SK-N-SH (cell line): ENCODE data around the gene CLEC5A. TPM values are rescaled to one million over a fixed set of nuclear protein-coding genes. Genes with fewer than 3 reads are reported as not detected.

Experiments
- CTCF ChIA-PET: fragments of 300-600, 350-600 bp; formaldehyde crosslinking; extraction: SDS; loops from one replicate; lab custom pipeline; 2021; lab: Yijun Ruan, JAX
- POLR2A ChIA-PET: fragments of 350-600 bp; sonication (Branson Sonifier 250); formaldehyde crosslinking; extraction: SDS; loops from one replicate; lab custom pipeline; 2020; ENCODE audit warnings: antibody characterized with exemption, inconsistent platforms; lab: Yijun Ruan, JAX
- DNase-seq: peaks from one replicate; pipeline ENCODE4 v3.0.0; 2012
- H2AFZ ChIP-seq: fragments of 200-600 bp; sonication (generic); 2 replicates; pipeline ENCODE4 v1.8.1; 2016; ENCODE audit warnings: antibody characterized with exemption, mild to moderate bottlenecking, low read depth
- H3F3A ChIP-seq: fragments of 200-600 bp; sonication (generic); replicated peaks from 2 replicates; pipeline ENCODE3; 2016; ENCODE audit warnings: antibody characterized with exemption, mild to moderate bottlenecking; ENCODE audit not compliant: insufficient read depth
- H3K27ac ChIP-seq, 2 experiments: fragments of 200-500 bp in 1 of 2; fragments of 200-600 bp in 1 of 2; sonication (Bioruptor generic) in 1 of 2; sonication (generic), shearing (Covaris generic) in 1 of 2; 2 replicates each; pipeline versions ENCODE4 v1.5.1 to v1.6.1; 2014 to 2016; ENCODE audit warnings: low read depth in 2 of 2, inconsistent platforms in 1 of 2, low read length in 1 of 2, mild to moderate bottlenecking in 1 of 2, mixed read lengths in 1 of 2
- H3K27me3 ChIP-seq: fragments of 200-600 bp; sonication (generic), shearing (Covaris generic); 2 replicates; pipeline ENCODE4 v1.6.1; 2016; ENCODE audit warnings: mixed run types; ENCODE audit not compliant: insufficient read depth
- H3K36me3 ChIP-seq, 2 experiments: fragments of 200-500 bp in 1 of 2; fragments of 200-600 bp in 1 of 2; sonication (Bioruptor generic) in 1 of 2; sonication (generic) in 1 of 2; replicated peaks in 1 of 2; 2 replicates each; pipeline versions ENCODE3 to v1.5.1; 2014 to 2016; ENCODE audit warnings: low read length in 1 of 2, mild to moderate bottlenecking in 1 of 2; ENCODE audit not compliant: insufficient read depth in 2 of 2, control insufficient read depth in 1 of 2
- H3K4me1 ChIP-seq, 2 experiments: fragments of 200-500 bp in 1 of 2; fragments of 200-600 bp in 1 of 2; sonication (Bioruptor generic) in 1 of 2; sonication (generic), shearing (Covaris generic) in 1 of 2; 2 replicates each; pipeline versions ENCODE4 v1.5.1 to v1.6.1; 2014 to 2016; ENCODE audit warnings: low read depth in 1 of 2, low read length in 1 of 2, mixed run types in 1 of 2; ENCODE audit not compliant: insufficient read depth in 2 of 2, control insufficient read depth in 1 of 2
- H3K4me2 ChIP-seq: fragments of 200-600 bp; sonication (generic), shearing (Covaris generic); 2 replicates; pipeline ENCODE4 v1.6.1; 2017; ENCODE audit warnings: mixed run types
- H3K4me3 ChIP-seq, 2 experiments: fragments of 200-500 bp in 1 of 2; fragments of 200-600 bp in 1 of 2; sonication (Bioruptor generic) in 1 of 2; sonication (generic), shearing (Covaris generic) in 1 of 2; 2 replicates each; pipeline versions ENCODE4 v1.5.1 to v1.8.1; 2014 to 2016; ENCODE audit warnings: low read depth in 2 of 2, inconsistent platforms in 1 of 2, low read length in 1 of 2, mild to moderate bottlenecking in 1 of 2, mixed read lengths in 1 of 2, moderate library complexity in 1 of 2
- H3K79me2 ChIP-seq: fragments of 200-600 bp; sonication (generic); 2 replicates; pipeline ENCODE4 v1.8.1; 2017; ENCODE audit warnings: mild to moderate bottlenecking; ENCODE audit not compliant: insufficient read depth
- H3K9ac ChIP-seq: fragments of 200-600 bp; sonication (generic); 2 replicates; pipeline ENCODE4 v1.6.1; 2017; ENCODE audit warnings: mixed run types
- H3K9me2 ChIP-seq: fragments of 200-600 bp; sonication (generic); 2 replicates; pipeline ENCODE4 v1.6.1; 2017; ENCODE audit warnings: mixed run types
- H3K9me3 ChIP-seq: fragments of 200-600 bp; sonication (generic); 2 replicates; pipeline ENCODE4 v1.6.1; 2017; ENCODE audit warnings: mixed run types, mild to moderate bottlenecking, moderate library complexity
- H4K20me1 ChIP-seq: fragments of 200-600 bp; sonication (generic); 2 replicates; pipeline ENCODE4 v1.6.1; 2017; ENCODE audit warnings: mild to moderate bottlenecking, mixed run types; ENCODE audit not compliant: insufficient read depth
- CHD2 ChIP-seq: fragments of 150-350 bp; IDR thresholded peaks from 2 replicates; pipeline ENCODE4 v1.6.1; 2018; ENCODE audit warnings: low read length; ENCODE audit not compliant: partially characterized antibody
- EP300 ChIP-seq, 2 experiments: IDR thresholded peaks; 2 replicates each; pipeline versions ENCODE4 v1.4.0 to v1.6.1; 2012; ENCODE audit warnings: borderline replicate concordance in 1 of 2, low read depth in 1 of 2, low read length in 1 of 2
- FOSL2 ChIP-seq: IDR thresholded peaks from 2 replicates; pipeline ENCODE4 v1.4.0; 2012; ENCODE audit warnings: low read depth, mild to moderate bottlenecking, moderate library complexity, borderline replicate concordance
- GABPA ChIP-seq: IDR thresholded peaks from 2 replicates; pipeline ENCODE4 v1.4.0; 2012; ENCODE audit warnings: low read depth, mild to moderate bottlenecking
- GATA2 ChIP-seq: sonication (generic); formaldehyde crosslinking; IDR thresholded peaks from 2 replicates; pipeline ENCODE4 v1.5.0; 2020; ENCODE audit warnings: mild to moderate bottlenecking, missing genetic modification reagents
- MEF2A ChIP-seq: IDR thresholded peaks from 2 replicates; pipeline ENCODE4 v1.4.0; 2012; ENCODE audit warnings: low read depth, borderline replicate concordance
- NFIC ChIP-seq: IDR thresholded peaks from 2 replicates; pipeline ENCODE4 v1.4.0; 2012; ENCODE audit warnings: borderline replicate concordance
- POLR2AphosphoS5 ChIP-seq: IDR thresholded peaks from 2 replicates; pipeline ENCODE4 v1.6.1; 2012; ENCODE audit warnings: low read depth, low read length
- RCOR1 ChIP-seq: fragments of 150-350 bp; IDR thresholded peaks from 2 replicates; pipeline ENCODE4 v1.6.1; 2017; ENCODE audit warnings: antibody characterized with exemption, low read length
- RFX5 ChIP-seq: IDR thresholded peaks from 2 replicates; pipeline ENCODE4 v1.6.1; 2012; ENCODE audit warnings: mild to moderate bottlenecking, improper control_type of control experiment, low read length
- SIN3A ChIP-seq: IDR thresholded peaks from 2 replicates; pipeline ENCODE4 v1.6.1; 2012; ENCODE audit warnings: low read depth, mild to moderate bottlenecking, low read length, moderate library complexity, borderline replicate concordance
- TAF1 ChIP-seq: IDR thresholded peaks from 2 replicates; pipeline ENCODE4 v1.6.1; 2012; ENCODE audit warnings: low read depth, mild to moderate bottlenecking, low read length, moderate library complexity, borderline replicate concordance
- YY1 ChIP-seq: IDR thresholded peaks from 2 replicates; pipeline ENCODE4 v1.4.0; 2012; ENCODE audit warnings: low read depth, mild to moderate bottlenecking
- WGBS: methylation state at CpG from one replicate; pipeline ENCODE4 v1.1.6; 2017; ENCODE audit warnings: low lambda C conversion rate; 5-methylcytosine and 5-hydroxymethylcytosine counted together
- polyA plus RNA-seq, 3 experiments: library from polyadenylated mRNA; depleted of rRNA; stranded (reverse); fragments of >200 nt; gene quantifications; 2 replicates each; pipeline ENCODE4 v1.2.3, GENCODE V29; 2012
- TF ChIP-seq, protein P1 (sequence below): fragments of 150-350 bp; IDR thresholded peaks from 2 replicates; pipeline ENCODE4 v1.6.1; 2016; ENCODE audit warnings: mild to moderate bottlenecking, low read depth, low read length
- TF ChIP-seq, protein P2 (sequence below): IDR thresholded peaks from 2 replicates; pipeline ENCODE4 v1.4.0; 2012; ENCODE audit warnings: low read depth
- TF ChIP-seq, protein P3 (sequence below): fragments of 200-600 bp; sonication (generic); IDR thresholded peaks from 2 replicates; pipeline ENCODE4 v1.6.1; 2017; ENCODE audit warnings: antibody characterized with exemption, mild to moderate bottlenecking, moderate library complexity
- TF ChIP-seq, protein P4 (sequence below): IDR thresholded peaks from 2 replicates; pipeline ENCODE4 v1.6.1; 2012; ENCODE audit warnings: mild to moderate bottlenecking, low read depth, low read length, moderate library complexity

The CLEC5A gene
- polyA plus RNA-seq, 1 of the 3 experiments (the other 2 are of a cell fraction), result not detected

DNA sequence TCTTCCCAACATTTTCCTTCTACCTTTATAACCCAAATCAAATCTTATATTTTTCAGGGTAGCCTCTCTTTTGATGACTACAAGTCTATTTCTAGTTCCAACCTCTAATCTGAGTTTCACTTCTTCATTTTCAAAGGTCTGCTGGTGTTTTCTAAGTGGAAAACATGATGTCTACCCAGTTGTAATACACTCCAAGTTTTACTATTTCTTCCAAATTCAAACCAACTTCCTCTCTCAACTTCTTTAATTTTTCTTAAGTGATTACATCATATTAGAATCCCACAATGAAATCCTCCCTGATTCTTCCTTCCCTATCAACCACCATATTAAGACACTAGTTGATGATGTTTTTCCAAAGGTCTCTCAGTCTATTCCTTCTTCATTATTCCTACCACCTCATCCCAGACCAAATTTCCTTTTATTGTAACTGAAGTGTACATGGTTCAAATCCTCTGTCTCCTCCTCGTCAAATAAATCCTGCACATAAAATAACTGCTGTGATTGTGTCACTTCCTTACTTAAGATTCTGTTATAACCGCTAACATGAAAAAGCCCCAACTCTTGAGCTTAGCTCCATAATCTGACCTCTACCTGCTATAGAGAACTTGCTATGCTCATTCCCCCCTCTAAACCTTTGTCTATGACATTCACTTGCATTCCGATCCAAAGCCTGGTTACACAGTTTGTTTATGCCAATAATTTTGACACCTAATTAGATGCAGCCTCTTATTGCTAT is 14.1 kb upstream of the CLEC5A start:
- no peaks in the 10 kb centered on the region for H3K4me1 ChIP-seq
- H3K9me3 ChIP-seq, result no peaks in the 10 kb centered on the region
- H3K27ac ChIP-seq, result no peak overlapping the region
- H4K20me1 ChIP-seq, result no peaks in the 10 kb centered on the region
- no peaks in the 10 kb centered on the region for H3K36me3 ChIP-seq
- TF ChIP-seq RCOR1 (no peak), CHD2 (no peak), FOSL2 (no peak)
- TF ChIP-seq, protein P1, sequence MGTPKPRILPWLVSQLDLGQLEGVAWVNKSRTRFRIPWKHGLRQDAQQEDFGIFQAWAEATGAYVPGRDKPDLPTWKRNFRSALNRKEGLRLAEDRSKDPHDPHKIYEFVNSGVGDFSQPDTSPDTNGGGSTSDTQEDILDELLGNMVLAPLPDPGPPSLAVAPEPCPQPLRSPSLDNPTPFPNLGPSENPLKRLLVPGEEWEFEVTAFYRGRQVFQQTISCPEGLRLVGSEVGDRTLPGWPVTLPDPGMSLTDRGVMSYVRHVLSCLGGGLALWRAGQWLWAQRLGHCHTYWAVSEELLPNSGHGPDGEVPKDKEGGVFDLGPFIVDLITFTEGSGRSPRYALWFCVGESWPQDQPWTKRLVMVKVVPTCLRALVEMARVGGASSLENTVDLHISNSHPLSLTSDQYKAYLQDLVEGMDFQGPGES, result no peak
- H3K27me3 ChIP-seq, result peaks cover 8% of the 10 kb centered on the region; the same call in 1 of the 2 replicates
- ChIA-PET POLR2A (no interaction called here), CTCF (interaction anchor here (4.0 kb wide), 1 partner anchor 16 kb away, joined by 17 read pairs; no protein-coding TSS in a partner anchor)
- H3K79me2 ChIP-seq, result no peaks in the 10 kb centered on the region
- H3K4me3 ChIP-seq, result no peak overlapping the region
- H2AFZ ChIP-seq, result no peak overlapping the region
- WGBS, result 15% methylated on average over 3 of the region's 3 CpGs
- no peaks in the 10 kb centered on the region for H3F3A ChIP-seq
- no peak overlapping the region for H3K9ac ChIP-seq
- no peak overlapping the region for H3K4me2 ChIP-seq
- no peak for DNase-seq
- no peaks in the 10 kb centered on the region for H3K9me2 ChIP-seq

DNA sequence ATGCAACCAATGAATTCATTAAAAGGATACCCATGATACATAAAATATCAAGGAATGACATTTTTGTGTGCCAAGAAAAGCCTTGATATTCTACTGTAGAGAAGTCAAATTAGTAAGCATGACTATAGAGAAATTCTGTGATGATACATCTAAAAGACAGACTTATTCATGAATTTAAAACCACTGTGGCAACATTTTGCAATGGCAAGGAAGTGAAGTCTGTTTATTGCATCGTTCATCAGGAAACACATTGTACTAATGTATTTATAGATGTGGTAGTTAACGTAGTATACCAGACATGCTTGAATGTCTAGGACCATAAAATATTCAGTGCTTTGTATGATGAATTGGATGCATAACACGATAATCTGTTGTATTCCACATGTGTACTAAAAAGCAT is 9.3 kb upstream of the CLEC5A start:
- CTCF ChIA-PET, result interaction anchor here (2.3 kb wide), 1 partner anchor 20 kb away, joined by 8 read pairs; no protein-coding TSS in a partner anchor
- POLR2A ChIA-PET, result no interaction called here
- H3K27ac ChIP-seq, result no peak overlapping the region
- H3K79me2 ChIP-seq, result no peaks in the 10 kb centered on the region
- no peaks in the 10 kb centered on the region for H3K9me2 ChIP-seq
- H2AFZ ChIP-seq, result no peak overlapping the region
- DNase-seq, result no peak
- no peaks in the 10 kb centered on the region for H3K9me3 ChIP-seq
- peaks cover 8% of the 10 kb centered on the region; the same call in 1 of the 2 replicates for H3K27me3 ChIP-seq
- H3K4me1 ChIP-seq, result no peaks in the 10 kb centered on the region
- no peaks in the 10 kb centered on the region for H3K36me3 ChIP-seq
- no peaks in the 10 kb centered on the region for H3F3A ChIP-seq
- H3K9ac ChIP-seq, result no peak overlapping the region
- WGBS, result 3% methylated on average over 3 of the region's 3 CpGs
- no peak overlapping the region for H3K4me3 ChIP-seq
- no peak overlapping the region for H3K4me2 ChIP-seq
- H4K20me1 ChIP-seq, result no peaks in the 10 kb centered on the region
- TF ChIP-seq, protein P2, sequence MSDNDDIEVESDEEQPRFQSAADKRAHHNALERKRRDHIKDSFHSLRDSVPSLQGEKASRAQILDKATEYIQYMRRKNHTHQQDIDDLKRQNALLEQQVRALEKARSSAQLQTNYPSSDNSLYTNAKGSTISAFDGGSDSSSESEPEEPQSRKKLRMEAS, result no peak
- TF ChIP-seq, protein P3, sequence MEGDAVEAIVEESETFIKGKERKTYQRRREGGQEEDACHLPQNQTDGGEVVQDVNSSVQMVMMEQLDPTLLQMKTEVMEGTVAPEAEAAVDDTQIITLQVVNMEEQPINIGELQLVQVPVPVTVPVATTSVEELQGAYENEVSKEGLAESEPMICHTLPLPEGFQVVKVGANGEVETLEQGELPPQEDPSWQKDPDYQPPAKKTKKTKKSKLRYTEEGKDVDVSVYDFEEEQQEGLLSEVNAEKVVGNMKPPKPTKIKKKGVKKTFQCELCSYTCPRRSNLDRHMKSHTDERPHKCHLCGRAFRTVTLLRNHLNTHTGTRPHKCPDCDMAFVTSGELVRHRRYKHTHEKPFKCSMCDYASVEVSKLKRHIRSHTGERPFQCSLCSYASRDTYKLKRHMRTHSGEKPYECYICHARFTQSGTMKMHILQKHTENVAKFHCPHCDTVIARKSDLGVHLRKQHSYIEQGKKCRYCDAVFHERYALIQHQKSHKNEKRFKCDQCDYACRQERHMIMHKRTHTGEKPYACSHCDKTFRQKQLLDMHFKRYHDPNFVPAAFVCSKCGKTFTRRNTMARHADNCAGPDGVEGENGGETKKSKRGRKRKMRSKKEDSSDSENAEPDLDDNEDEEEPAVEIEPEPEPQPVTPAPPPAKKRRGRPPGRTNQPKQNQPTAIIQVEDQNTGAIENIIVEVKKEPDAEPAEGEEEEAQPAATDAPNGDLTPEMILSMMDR, result no peak
- no peak for TF ChIP-seq CHD2
- TF ChIP-seq RCOR1, result no peak
- TF ChIP-seq EP300 (IDR thresholded peaks at IDR 0.05; ENCODE audit: borderline replicate concordance in 1 of 2, low read depth in 1 of 2, low read length in 1 of 2), result no peak
- no peak for TF ChIP-seq YY1
- TF ChIP-seq, protein P1, result no peak
- TF ChIP-seq POLR2AphosphoS5, result no peak
- no peak for TF ChIP-seq NFIC
- TF ChIP-seq GABPA, result no peak
- TF ChIP-seq FOSL2, result no peak
- TF ChIP-seq GATA2 (CRISPR knock-in tag), result no peak
- TF ChIP-seq, protein P4, sequence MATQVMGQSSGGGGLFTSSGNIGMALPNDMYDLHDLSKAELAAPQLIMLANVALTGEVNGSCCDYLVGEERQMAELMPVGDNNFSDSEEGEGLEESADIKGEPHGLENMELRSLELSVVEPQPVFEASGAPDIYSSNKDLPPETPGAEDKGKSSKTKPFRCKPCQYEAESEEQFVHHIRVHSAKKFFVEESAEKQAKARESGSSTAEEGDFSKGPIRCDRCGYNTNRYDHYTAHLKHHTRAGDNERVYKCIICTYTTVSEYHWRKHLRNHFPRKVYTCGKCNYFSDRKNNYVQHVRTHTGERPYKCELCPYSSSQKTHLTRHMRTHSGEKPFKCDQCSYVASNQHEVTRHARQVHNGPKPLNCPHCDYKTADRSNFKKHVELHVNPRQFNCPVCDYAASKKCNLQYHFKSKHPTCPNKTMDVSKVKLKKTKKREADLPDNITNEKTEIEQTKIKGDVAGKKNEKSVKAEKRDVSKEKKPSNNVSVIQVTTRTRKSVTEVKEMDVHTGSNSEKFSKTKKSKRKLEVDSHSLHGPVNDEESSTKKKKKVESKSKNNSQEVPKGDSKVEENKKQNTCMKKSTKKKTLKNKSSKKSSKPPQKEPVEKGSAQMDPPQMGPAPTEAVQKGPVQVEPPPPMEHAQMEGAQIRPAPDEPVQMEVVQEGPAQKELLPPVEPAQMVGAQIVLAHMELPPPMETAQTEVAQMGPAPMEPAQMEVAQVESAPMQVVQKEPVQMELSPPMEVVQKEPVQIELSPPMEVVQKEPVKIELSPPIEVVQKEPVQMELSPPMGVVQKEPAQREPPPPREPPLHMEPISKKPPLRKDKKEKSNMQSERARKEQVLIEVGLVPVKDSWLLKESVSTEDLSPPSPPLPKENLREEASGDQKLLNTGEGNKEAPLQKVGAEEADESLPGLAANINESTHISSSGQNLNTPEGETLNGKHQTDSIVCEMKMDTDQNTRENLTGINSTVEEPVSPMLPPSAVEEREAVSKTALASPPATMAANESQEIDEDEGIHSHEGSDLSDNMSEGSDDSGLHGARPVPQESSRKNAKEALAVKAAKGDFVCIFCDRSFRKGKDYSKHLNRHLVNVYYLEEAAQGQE, result no peak
- TF ChIP-seq RFX5, result no peak
- no peak for TF ChIP-seq TAF1
- no peak for TF ChIP-seq MEF2A
- TF ChIP-seq SIN3A, result no peak
